22Rv1 (cell line): ENCODE results near the gene NID1.

Experiments
- ZFX ChIP-seq: fragments of 450-650 bp; IDR thresholded peaks from 2 replicates; pipeline ENCODE4 v1.6.1; 2017; ENCODE audit warnings: antibody characterized with exemption, borderline replicate concordance
- TF ChIP-seq, protein P1 (sequence below): fragments of 450-650 bp; IDR thresholded peaks from 2 replicates; pipeline ENCODE4 v1.5.1; 2017; ENCODE audit warnings: mild to moderate bottlenecking

GRCh38 chr1:236086537-236086936 is 21.6 kb upstream of the NID1 start:
- TF ChIP-seq, protein P1, sequence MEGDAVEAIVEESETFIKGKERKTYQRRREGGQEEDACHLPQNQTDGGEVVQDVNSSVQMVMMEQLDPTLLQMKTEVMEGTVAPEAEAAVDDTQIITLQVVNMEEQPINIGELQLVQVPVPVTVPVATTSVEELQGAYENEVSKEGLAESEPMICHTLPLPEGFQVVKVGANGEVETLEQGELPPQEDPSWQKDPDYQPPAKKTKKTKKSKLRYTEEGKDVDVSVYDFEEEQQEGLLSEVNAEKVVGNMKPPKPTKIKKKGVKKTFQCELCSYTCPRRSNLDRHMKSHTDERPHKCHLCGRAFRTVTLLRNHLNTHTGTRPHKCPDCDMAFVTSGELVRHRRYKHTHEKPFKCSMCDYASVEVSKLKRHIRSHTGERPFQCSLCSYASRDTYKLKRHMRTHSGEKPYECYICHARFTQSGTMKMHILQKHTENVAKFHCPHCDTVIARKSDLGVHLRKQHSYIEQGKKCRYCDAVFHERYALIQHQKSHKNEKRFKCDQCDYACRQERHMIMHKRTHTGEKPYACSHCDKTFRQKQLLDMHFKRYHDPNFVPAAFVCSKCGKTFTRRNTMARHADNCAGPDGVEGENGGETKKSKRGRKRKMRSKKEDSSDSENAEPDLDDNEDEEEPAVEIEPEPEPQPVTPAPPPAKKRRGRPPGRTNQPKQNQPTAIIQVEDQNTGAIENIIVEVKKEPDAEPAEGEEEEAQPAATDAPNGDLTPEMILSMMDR = no peak
- TF ChIP-seq ZFX = no peak
